ENCODE data around the gene SSBP3.

SSBP3 gene

GRCh38 chr1:54302549-54302948, 103.6 kb downstream of the SSBP3 start:
- no peak for DNase-seq

DNA sequence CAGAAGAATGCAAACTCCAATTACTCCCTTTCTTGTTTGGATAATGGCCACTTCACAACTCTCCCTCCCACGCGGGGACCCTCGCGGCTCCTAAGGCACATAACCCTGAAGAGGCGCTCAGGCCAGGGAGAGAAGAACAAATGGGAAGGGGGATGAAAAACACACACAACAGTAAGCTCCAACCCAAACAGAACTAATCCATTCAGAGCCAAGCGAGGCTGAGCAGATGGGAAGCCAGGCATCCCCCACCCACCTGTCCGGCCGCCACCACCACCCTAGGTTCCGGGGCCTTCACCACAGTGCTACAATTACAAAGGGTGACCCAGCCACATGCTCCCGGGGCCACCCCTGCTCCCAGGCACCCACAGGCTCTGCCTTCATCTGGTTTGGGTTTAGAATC, 104.7 kb downstream of the SSBP3 start:
- DNase-seq: no peak

DNA sequence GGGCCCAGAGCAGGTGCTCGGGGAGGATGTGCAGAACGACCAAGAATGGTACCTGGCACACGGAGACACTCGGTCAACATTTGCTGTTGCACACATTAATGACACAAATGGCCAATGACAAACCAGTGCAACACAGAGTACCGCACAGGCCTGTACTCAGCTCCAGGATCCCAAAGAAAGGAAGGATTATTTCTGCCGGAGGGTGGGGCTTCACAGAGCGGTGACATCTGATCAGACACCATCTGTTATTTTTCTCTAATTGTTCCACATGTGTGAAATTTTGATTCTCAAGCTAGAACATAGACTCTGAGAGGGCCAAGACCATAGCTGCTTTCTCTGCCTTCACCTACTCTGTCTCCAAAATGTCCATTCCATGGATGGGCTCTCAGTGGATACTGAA, 105.8 kb downstream of the SSBP3 start:
- DNase-seq: no peak

- DNase-seq: no peak
These were observed 107.2 kb downstream of the SSBP3 start for GRCh38 chr1:54299037-54299436.

- DNase-seq: no peak
These were observed 107.7 kb downstream of the SSBP3 start for GRCh38 chr1:54298284-54299033.

- peak; percentile 39 for DNase-seq
These were observed 108.5 kb downstream of the SSBP3 start for GRCh38 chr1:54297596-54298283.

DNA sequence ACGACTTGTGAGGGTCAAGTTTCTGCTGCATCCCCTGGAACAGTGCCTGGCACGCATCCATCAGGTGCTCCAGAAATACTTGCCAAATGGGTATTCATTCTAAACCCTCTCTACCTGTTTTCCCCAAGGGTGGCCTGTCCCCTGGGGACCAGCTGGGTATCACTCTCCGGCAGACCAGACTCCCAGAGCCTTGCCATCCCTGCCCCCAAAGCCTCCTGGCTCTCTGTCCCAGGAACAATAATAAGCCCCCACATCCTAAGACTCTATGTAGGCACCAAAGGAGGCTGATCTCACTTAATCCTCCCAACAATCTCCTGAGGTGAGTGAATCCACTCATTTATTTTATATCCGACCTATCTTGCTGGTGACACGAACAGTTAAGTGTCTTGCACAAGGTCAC, 109.5 kb downstream of the SSBP3 start:
- no peak for DNase-seq

GRCh38 chr1:54294887-54295286, 111.3 kb downstream of the SSBP3 start:
- no peak for DNase-seq

DNA sequence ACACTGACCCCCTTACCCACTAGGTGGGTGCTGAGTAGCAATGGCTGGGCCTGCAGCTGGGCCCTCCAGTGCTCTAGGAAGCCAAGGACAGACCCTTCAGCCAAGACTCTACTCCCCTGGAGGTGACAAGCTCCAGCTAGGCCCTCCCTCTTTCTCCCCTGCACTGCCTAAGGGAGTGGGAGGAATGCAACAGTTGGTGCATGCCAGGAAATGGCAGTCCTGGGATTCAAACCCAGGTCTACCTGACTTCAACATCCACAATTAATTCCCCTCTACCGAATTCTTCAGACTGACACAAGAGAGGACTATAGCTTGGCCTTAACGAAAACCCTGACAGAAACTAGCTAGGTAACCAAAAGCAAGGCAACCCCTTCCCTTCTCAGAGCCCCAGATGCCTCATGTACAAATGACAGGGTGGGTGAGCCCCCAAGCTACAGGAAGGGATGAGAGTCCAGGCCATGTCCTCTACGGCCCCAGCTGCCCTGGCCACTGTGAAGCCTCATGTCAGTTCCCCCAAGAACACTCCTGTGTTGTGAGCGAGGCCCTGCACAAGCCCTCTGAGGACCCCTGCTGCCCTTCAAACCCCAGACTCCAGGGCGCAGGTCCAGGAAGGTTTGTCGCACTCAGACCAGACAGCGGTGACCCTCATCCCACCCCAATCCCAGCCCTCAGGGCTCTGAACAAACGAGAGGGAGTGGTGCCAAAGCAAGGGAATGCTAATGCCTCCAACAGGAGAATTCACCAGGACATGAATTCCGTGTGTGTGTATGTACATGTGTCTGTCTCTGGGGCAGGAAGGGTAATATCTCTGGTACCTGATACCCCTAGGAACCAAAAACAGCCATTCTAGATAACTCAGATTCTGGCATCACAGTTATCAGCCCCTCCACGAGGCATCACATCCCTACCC, 113.9 kb downstream of the SSBP3 start:
- DNase-seq: no peak

GRCh38 chr1:54291276-54292001, 114.8 kb downstream of the SSBP3 start:
- no peak for DNase-seq

DNA sequence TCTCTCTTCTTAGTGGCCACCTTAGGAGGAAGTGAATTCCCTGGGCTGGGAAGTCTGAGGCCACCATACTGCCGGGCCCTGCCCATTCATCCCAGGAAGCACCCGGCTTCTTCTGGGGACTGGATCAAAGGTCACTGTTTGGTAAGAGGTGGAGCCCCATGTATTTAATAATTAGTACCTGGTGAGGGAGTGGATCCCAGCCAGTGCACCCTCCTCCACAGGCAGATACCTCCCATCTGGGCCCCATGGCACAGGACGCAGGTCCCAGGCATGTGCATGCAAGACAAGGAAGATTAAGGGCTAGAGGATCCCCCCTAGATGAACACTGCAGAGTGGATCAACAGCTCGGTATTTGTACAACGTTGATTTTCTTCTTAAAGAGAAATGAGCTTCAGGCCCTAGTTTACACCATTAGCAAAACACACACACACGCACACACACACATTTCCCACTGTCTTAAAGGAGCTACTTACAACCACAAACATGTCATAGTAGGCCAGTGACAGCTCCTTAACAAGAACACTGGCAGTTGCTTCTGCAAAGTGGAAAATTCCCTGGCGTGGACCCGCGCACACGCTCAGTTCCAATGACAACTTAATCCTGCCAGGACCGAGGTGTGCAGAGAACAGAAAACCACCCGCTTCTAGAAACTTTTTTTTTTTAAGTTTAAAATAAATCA, 115.5 kb downstream of the SSBP3 start:
- DNase-seq: no peak

- no peak for DNase-seq
These were observed 116.4 kb downstream of the SSBP3 start for GRCh38 chr1:54289712-54290233.

DNA sequence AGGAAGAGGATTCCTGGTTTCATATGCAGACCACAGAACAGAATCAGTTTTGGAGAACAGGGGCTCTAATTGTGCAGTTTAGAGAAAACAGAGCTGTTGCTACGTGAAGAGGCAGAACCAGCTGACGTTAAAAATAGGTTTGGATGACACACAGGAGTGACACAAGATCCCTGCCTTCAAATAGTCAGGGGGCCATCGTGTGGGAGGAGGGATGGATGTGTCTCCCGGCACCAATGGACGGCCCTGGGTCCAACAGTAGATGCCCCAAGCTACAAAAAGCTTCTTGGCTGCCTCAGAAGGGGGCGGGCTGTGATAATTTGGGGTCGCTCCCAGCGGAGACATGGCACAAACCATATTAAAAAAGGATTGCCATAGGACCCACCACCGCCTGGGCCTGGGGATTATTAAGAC, 118.4 kb downstream of the SSBP3 start:
- no peak for DNase-seq

- DNase-seq: no peak
These were observed 119.0 kb downstream of the SSBP3 start for GRCh38 chr1:54287176-54287650.

- no peak for DNase-seq
These were observed 120.3 kb downstream of the SSBP3 start for GRCh38 chr1:54285815-54286345.

- DNase-seq: no peak
These were observed 121.2 kb downstream of the SSBP3 start for GRCh38 chr1:54284781-54285529.

- no peak for DNase-seq
These were observed 122.4 kb downstream of the SSBP3 start for GRCh38 chr1:54283635-54284385.

DNA sequence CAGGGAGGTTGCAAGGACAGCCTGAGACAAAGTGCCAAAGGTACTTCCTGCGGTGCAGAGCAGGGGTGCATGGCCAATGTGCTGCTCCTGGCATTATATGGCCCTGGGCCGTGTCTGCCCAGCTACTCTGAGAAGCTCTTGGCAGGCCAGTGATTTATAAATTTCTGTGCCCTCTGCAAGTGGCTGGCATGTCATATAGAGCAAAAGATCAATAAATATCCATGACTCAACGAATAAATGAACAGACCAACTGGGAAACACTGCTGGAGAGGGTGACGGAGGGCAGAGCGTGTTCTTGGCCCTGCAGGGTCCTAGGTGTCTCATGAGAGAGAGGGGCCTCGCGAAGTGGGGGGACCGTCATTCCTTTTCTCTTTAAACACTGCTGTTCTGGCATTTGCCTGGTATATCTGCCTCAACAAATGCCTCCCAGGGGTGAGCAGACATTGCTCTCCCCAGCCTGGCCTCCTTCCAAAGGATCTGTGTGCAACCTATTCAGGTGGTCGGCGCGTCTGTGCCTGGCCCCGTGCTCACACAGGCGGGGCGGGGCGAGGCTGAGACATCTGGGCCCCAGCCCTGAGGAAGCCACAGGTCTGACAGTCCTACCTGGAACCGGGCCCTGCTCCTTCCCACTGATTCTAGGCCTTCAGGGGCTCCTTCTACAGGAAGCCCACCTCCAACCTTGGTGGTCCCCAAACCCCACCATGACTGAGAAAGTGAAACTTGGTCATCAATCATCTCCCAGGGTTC, 123.9 kb downstream of the SSBP3 start:
- no peak for DNase-seq

DNA sequence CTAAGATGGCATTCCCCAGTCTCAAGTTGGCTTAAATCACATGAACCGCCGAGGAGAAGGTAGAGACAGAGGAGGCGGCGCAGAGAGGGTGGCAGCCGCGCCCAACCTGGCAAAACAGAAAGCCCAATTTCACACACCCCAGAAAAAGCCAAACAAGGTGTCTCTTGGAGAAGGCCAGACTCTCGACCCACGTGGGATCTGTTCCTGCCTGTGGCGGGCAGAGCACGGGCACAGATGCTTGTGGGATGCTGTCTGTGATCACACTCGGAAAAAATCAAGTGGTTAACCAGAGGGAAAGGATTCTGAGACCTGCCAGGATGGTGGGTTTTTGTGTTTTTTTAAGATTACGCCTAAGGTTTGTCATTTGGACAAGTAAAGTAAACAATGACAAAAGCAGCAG, 125.5 kb downstream of the SSBP3 start:
- DNase-seq: no peak

Measured in kidney glomerular epithelial cell (primary cell).